NOMO-1 treated with dmso at 0.1 percent for 144 hours (cell line): ENCODE data around the gene HNRNPC.
A peak's percentile ranks its signal among the peaks of the same experiment; 100 is the strongest.
"Not testable (repeated sequence)": the region's sequence is repeated elsewhere in the genome, so short reads cannot be mapped to it uniquely, and the experiment has no call there.

ENCODE experiments used
- DNase-seq: peaks from one replicate; lab custom pipeline; 2025; ENCODE audit not compliant: unreplicated experiment; lab: John Stamatoyannopoulos, UW

Gene HNRNPC

DNA sequence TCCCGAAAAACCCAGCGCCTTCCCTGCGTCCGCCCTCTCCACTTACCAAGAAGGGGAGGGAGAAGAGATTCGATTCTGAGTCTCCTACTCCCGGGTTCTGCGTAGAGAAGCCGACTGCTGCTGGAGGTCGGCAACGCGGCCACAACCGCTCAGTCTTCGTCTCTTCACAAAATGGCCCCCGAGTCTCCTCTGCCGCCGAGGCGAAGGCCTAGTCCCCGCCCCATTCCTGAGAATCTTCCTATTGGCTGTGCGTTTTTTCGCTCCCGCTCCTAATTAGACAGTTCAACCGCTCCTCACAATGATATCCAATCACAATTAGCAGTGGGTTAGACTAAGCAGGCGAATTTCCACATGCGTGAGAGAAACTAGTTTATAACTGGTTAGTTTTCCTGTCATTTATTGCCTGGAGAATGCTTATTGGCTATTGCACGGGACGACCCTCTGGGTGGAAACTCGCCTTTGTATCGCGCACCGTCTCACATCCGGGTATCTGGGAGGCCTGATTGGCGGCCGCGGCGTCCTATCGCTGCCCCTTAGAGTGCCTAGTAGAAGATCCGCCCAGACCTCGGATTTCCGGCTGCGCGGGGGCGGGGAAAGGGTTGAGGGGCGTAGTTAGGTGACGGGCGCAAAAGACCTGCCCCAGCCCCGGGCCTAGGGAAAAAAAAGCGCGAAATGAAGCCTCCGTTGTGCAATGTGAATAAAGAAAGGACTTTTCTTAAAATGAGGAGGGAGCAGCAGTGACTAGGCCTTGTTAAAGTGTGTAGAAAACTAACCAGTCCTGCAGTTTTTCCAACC, at the start of gene HNRNPC:
TSS of gene HNRNPC (minus strand) at position 191 of the 795 bp plus-strand sequence. CDS start 35,249 bp downstream, outside the sequence.
- peak; percentile 100 for DNase-seq

DNA sequence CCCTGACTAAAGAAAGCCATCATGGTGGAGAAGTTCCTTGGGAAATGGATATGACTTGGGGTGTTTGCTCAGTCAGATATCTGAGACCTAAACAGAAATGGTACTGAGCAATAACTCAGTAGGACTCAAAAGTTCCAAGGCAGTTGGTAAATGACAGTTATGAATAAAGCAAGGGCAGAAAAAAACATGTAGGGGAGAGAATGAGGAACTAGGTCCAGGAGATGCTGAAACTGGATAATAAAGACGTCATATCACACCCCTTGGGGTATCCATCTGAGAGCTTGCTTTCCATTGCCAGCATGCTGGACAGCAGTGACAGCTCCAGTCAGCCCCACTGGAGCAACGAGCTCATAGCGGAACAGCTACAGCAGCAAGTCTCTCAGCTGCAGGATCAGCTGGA, 48.2 kb upstream of the HNRNPC start:
- DNase-seq = peak; percentile 62

GRCh38 chr14:21313512-21313911, 44.3 kb upstream of the HNRNPC start:
- DNase-seq = no peak

DNA sequence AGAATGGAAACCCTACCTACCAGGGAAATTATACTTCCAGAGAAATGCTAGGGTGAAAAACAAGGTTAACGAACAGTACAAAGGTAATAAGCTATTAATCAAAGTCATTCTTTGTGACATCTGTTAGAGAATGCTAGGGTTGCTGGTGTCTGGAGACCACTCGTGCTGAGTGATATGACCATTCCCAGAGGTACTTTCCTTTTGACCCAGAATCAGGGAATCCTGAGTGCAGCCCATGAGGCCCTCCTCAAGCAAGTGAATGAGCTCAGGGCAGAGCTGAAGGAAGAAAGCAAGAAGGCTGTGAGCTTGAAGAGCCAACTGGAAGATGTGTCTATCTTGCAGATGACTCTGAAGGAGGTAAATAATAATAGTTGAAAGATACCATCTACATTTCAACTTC, 42.4 kb upstream of the HNRNPC start:
- DNase-seq = no peak

- DNase-seq = no peak
These were observed 40.7 kb upstream of the HNRNPC start for GRCh38 chr14:21309956-21310355.

DNA sequence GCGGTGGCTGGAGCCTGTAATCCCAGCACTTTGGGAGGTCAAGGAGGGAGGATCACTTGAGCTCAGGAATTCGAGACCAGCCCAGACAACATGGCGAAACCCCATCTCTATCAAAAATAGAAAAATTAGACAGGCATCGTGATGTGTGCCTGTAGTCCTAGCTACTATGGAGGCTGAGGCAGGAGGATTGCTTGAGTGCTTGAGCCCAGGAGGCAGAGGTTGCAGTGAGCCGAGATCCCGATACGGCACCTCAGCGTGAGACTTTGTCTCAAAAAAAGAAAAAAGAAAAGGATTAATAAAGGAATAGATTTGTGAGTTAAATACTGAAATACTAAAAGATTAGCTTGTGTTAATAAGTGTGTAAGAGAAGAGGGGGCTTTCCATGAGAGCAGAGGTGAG, 40.0 kb upstream of the HNRNPC start:
- DNase-seq = no peak

DNA sequence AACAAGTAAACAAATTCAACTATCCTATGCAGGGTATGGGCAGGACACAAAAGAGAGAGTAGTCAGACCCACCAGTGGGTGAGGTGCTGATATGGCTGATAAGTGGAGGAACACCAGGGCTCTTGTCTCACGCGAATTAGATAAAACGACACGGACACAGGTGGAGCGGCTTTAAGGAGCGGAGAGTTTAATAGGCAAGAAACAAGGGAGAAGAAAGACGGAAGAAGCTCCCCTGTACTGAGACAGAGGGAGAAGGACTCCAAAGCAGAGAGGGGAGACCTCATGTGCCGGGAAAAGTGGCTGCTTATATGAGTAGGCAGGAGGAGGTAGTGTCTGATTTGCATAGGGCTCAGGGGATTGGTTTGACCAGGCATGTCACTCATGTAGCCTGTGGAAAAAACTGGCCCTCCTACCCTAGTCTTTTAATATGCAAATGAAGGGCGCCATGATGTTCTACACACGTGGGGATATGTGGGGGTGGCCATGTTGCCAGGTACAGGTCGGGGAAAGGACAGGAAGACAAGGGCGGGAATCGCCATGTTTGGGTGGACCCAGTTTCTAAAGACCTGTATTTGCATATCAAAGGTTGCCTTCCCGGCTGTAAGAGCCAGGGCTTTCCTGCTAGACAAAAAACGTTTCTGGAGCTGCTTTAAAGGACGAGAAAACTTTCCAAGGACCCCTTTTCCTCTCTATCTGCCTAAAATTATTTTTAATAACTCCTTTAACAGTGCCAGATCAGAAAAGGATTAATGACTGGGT, 39.4 kb upstream of the HNRNPC start:
- peak; percentile 38 for DNase-seq

- no peak for DNase-seq
These were observed 38.9 kb upstream of the HNRNPC start for GRCh38 chr14:21308132-21308478.

DNA sequence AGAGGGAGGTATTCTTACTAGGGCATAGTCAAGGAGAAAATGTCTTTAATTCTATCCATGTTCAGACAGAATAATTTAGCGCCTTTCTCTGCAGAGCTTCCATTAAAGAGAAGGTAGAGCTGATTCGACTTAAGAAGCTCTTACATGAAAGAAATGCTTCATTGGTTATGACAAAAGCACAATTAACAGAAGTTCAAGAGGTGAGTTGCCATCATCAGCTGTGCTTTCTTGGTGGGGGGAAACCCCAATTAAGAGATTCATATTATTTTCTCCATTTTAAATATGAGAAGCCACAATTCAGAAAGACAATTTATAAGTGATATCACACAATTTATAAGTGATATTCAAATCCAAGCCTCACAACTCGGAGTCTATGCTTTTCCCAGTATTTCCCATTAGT, 38.4 kb upstream of the HNRNPC start:
- DNase-seq = no peak

- not testable (repeated sequence) for DNase-seq
These were observed 33.5 kb upstream of the HNRNPC start for GRCh38 chr14:21302836-21303140.

DNA sequence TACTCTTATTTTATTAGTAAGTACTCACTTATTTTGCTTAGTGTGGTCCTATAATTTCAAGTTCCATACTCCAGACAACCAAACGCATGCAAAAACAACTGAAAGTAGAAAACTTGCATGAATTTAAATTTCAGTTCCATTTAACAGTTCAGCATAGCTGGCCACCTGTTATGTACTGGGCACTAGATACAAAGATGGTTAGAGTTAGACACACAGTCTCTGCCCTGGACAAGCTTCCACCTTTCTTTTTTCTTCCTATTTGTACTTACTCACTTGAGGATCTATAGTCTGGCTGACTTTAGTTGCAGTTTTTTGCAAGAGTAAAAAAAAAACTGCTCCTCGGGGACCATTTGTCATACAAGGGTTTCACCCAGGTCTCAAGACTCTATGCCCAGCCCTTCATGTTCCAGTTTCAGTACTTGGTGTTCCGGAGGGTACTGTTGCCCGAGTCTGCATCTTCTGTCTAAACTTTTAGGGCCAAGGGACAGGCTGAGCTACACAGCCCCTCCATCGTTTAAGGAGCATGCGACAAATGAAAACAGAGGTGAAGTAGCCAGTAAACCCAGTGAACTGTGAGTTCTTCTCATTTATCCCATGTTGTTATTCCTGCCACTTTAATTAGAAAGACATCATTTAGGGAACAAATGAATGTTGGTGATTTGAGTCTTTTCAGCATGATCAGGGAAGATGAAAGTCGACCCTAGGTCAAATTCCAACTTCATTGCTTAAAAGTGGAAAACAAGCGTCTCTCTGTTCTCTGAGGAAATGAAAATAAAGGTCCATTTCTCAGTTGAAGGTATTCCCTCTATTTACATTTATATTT, 33.0 kb upstream of the HNRNPC start:
- DNase-seq = no peak

DNA sequence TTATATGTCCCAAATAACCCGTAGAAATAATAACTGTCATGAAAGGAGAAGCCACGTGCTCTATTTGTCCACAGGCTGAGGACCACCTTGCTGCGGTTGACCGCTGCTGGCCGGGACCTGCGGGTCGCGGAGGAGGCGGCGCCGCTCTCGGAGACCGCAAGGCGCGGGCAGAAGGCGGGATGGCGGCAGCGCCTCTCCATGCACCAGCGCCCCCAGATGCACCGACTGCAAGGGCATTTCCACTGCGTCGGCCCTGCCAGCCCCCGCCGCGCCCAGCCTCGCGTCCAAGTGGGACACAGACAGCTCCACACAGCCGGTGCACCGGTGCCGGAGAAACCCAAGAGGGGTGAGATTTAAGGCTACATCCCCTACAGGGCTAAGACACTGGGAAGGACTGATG, 31.6 kb upstream of the HNRNPC start:
- no peak for DNase-seq

DNA sequence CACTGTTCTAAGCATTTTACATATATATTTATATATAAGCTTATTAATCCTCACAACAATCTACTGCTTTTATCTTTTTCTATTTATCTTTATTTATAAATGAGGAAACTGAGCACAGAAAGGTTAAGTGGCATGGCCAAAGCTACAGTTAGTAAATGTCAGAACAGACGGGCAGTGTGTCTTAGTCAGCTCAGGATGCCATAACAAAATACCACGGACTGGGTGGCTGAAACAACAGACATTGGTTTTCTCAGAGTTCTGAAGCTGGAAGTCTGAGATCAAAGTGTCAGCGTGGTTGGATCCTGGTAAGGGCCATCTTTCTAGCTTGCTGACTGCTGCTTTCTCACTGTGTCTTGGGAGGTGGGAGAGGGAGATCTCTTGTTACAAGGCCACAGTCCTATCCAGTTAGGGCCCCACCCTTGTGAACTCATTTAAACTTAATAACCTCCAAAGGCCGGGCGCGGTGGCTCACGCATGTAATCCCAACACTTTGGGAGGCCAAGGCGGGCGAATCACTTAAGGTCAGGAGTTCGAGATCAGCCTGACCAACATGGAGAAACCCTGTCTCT, 30.4 kb upstream of the HNRNPC start:
- no peak for DNase-seq

DNA sequence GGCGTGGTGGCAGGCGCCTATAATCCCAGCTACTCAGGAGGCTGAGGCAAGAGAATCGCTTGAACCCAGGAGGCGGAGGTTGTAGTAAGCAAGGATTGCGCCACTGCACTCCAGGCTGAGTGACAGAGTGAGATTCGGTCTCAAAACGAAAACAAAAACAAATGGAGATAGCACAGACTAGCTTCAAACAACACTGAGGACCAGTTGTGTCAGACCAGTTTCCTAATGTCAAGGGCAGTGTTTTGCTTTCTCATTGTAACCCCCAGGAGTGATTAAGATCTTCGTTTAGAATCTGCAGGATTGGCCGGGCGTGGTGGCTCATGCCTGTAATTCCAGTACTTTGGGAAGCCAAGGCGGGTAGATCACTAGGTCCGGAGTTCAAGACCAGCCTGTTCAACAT, 29.1 kb upstream of the HNRNPC start:
- DNase-seq = no peak

GRCh38 chr14:21294026-21294425, 24.8 kb upstream of the HNRNPC start:
- not testable (repeated sequence) for DNase-seq

DNA sequence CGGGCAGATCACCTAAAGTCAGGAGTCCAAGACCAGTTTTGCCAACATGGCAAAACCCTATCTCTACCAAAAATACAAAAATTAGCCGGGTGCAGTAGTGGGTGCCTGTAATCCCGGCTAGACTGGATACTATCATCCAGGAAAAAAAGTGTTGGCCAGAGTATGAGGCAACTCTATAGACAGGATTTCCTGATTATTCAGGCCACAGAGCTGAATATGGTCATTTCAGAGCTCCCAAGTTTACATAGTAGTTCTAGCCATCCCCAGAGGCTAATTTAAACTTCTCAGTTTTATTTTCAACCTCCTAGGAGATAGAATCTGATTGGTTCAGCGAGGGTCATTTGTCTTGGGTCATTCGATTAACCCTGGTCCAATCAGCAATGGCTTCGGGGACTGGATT, 17.9 kb upstream of the HNRNPC start:
- no peak for DNase-seq

DNA sequence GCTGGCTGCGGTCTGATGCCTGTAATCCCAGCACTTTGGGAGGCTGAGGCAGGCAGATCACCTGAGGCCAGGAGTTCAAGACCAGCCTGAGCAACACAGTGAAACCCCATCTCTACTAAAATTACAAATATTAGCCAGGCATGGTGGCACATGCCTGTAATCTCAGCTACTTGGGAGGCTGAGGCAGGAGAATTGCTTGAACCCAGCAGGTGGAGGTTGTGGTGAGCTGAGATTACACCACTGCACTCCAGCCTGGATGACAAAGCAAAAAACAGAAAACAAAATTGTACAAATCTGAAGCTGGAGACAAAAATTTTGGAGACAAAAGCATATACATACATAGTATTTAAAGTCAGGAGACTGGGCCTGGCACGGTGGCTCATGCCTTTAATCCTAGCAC, 17.3 kb upstream of the HNRNPC start:
- DNase-seq = not testable (repeated sequence)

- DNase-seq = not testable (repeated sequence)
These were observed 12.7 kb upstream of the HNRNPC start for GRCh38 chr14:21281917-21282316.

- no peak for DNase-seq
These were observed 10.5 kb upstream of the HNRNPC start, which contains the start of gene RPGRIP1 for GRCh38 chr14:21279783-21280182. Gene RPGRIP1, plus strand, starts transcription at chr14:21280083. Its CDS starts 7,894 bp downstream, at chr14:21287977.

DNA sequence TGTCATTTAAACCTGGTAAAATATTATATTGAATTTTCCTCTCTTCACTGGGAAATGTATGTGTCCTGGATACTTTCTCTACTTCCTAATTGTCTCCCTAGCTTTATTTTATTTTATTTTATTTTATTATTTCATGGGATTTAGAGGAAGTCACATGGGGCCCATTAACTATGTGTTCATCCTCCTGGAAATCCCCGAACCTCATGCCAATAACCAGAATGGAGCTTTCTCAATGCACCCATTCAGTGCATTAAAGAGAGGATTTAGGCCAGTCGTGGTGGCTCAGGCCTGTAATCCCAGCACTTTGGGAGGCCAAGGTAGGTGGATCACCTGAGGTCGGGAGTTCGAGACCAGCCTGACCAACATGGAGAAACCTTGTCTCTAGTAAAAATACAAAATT, 9.4 kb upstream of the HNRNPC start:
- DNase-seq = no peak

DNA sequence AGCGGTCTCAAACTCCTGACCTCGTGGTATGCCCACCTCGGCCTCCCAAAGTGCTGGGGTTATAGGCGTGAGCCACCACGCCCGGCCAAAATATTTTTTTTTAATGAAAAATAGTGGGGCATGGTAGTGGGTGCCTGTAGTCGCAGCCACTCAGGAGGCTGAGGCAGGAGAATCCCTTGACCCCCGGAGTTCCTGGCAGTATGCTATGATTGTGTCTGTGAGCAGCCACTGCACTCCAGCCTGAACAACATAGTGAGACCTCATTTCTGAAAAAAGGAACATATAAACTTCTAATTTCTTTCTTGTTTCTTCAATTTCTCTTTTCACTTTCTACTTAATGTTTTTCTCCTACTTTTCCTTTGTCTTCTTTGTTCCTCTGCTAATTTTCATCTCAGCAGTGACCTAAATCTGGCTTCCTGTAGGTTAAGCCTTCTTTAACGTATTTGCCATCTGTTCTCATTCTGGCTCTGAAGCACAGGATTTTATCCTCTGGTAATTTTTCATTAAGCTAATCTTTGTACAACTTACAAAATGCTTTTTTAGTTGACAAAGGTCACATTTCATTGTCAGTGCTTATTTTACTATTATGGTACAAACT, 6.1 kb upstream of the HNRNPC start:
- no peak for DNase-seq
